IPS-18c (cell line): ENCODE results near the gene CASZ1.

Source experiments
- H3K4me3 ChIP-seq: 2 replicates; pipeline ENCODE4 v1.7.0; 2013; ENCODE audit warnings: low read depth, mild to moderate bottlenecking, low read length, moderate library complexity; ENCODE audit not compliant: insufficient read depth
- H3K9me3 ChIP-seq: one replicate; pipeline ENCODE4 v1.6.1; 2013; ENCODE audit warnings: mild to moderate bottlenecking, low read length, moderate library complexity; ENCODE audit not compliant: control insufficient read depth, insufficient read depth

Gene CASZ1

GRCh38 chr1:10681296-10682107, 114.9 kb downstream of the CASZ1 start:
- Histone ChIP-seq H3K4me3 (no peak overlapping the region), H3K9me3 (no peaks in the 10 kb centered on the region)

DNA sequence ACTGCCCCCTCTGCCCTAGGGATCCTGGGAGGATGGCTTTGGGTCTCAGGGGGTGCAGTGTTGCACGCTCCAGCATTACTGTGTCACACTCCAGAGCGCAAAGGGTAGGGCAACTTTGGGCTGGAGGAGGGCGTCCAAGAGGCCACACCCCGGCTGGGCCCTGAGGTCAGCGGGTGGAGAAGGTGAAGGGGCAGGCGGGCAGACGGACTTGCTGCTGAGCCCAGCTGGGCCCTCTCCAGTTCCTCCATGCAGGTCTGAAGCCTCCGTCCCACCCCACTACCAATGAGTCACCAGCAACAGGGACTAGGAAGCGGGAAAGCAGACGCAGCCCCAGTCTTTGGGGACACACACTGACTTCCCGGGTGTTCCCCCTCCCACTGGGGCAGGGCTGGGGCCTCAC, 116.0 kb downstream of the CASZ1 start:
- no peak overlapping the region for H3K4me3 ChIP-seq

GRCh38 chr1:10679496-10680220, 116.8 kb downstream of the CASZ1 start:
- H3K9me3 ChIP-seq = no peaks in the 10 kb centered on the region
- H3K4me3 ChIP-seq = no peak overlapping the region

More for the DNA sequence above, 116.0 kb downstream of the CASZ1 start:
- H3K9me3 ChIP-seq = no peaks in the 10 kb centered on the region

- Histone ChIP-seq H3K9me3 (no peaks in the 10 kb centered on the region), H3K4me3 (no peak overlapping the region)
These were observed 117.6 kb downstream of the CASZ1 start for GRCh38 chr1:10678852-10679251.

DNA sequence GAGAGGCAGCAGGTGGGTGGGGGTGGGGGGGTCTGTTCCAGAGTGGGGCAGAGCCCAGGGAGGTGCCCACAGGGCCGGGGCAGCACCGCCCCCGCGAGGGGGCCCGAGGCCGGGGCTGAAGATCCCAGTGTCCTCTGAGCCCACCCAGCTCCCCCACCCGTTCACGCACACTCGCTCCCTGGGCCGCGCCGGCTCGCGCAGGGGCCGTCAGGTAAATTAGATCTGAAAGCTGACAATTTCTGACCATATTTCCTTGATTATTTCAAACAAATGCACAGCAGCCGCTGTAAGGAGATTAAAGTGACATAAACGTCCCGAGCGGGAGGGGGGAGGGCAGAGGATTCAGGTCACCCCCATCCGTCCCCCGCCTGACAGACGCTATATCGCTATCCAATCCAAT, 118.0 kb downstream of the CASZ1 start:
- Histone ChIP-seq H3K9me3 (no peaks in the 10 kb centered on the region), H3K4me3 (no peak overlapping the region)

DNA sequence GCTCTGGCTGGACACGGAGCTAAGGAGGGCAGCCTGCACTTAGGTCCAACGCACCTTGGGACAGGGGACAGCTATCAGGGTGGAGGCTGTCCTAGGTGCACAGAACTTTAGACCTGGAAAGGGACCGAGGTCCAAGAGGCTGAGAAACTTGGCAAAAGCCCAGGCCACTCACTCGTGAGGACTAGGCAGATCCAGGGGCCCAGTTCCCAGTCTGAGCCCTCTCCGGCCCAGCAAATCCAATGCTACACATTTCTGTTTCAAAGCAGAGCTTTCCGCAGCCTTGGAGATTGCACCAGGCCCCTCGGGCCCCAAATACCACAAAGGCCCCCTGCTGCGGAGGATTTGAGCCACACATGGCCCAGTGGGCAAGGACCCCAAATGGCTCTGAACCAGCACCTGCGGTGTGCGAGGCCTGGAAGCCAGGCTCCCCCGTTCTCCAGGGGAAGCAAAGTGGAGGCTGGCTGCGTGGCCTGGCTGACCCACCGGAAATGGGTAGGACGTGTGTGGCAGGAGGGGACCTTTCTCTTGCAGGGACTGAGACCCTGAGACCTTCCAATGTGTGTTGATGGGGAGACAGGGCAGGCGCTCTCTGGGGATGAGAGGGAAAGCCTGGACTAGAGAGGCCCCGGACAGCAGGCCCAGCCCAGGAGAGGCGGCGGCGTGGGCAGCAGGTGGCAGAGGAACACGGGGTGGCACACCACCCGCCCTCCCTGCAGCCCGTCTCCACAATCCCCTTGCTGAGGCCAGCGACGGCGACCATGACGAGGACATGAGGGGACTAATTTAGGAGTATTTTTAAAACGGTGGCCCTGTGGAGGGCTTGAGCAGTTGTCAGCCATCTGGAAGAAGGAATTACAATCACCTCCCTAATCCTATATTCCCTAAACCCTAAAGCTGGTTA, 118.7 kb downstream of the CASZ1 start:
- no peak overlapping the region for H3K4me3 ChIP-seq
- no peaks in the 10 kb centered on the region for H3K9me3 ChIP-seq

GRCh38 chr1:10676963-10677362, 119.5 kb downstream of the CASZ1 start:
- H3K9me3 ChIP-seq = no peaks in the 10 kb centered on the region

GRCh38 chr1:10675813-10676212, 120.6 kb downstream of the CASZ1 start:
- Histone ChIP-seq H3K9me3 (no peaks in the 10 kb centered on the region), H3K4me3 (no peak overlapping the region)

More at GRCh38 chr1:10676963-10677362, 119.5 kb downstream of the CASZ1 start:
- no peak overlapping the region for H3K4me3 ChIP-seq

DNA sequence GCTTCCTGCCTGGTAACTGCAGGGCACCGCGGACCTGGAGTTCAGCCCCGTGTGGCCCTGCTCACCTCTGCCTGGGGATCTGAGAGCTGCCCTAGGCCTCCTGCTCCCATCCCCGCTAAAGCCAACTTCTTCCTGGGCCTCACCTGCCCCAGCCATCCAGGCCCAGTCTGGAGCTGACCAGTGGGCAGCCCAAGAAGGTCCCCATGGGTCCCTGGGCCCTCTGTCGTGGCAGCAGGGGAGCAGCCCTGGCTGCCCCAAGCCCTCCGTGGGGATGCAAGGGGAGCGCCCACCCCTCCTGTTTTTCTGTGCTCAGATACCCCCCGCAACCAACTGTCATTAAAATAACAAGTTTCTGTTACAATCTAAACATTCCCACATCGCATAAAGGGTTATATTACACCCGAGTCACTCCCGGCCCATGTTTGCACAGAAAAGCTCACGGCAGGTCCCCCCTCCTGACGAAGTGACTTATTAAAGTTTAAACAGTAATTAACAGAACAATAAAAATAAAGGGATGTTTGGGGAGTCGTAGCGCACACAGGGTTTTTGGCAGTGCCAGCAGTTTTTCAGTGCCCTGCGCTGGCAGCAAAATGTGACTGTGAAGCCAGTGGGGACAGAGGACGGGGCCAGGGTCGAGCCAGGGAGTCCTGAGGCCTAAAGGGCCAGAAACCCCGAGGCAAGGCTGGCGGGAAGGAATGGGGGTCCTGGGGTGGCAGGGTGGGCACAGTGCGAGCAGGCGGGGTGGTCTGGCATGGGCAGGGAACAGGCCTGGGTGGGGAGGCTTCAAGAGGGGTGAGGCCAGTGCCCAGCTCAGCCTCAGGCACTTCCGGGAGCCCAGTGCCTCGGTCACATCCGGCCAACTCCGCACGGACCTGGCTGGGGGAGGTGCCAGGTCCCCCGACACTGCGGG, 121.5 kb downstream of the CASZ1 start:
- Histone ChIP-seq H3K4me3 (no peak overlapping the region), H3K9me3 (no peaks in the 10 kb centered on the region)

DNA sequence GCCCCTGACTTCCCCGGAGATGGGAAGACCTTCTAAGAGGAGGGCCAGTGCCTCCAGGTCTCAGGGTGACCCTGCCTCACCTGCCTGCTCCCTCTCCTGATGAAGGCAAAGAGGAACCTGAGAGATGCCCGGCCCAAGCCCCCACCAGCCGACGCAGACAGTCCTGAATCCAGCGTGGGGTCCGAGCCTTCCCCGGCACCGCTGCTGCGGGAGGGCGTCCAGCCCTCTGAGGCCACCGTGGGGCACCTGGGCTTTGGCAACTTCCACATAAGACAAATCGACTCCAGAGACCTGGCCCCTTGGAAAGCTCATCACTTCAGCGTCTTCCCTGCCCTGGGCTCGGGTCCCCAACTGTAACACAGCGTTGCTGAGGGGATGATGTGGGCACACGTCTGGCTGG, 122.2 kb downstream of the CASZ1 start:
- H3K4me3 ChIP-seq = no peak overlapping the region
- no peaks in the 10 kb centered on the region for H3K9me3 ChIP-seq

DNA sequence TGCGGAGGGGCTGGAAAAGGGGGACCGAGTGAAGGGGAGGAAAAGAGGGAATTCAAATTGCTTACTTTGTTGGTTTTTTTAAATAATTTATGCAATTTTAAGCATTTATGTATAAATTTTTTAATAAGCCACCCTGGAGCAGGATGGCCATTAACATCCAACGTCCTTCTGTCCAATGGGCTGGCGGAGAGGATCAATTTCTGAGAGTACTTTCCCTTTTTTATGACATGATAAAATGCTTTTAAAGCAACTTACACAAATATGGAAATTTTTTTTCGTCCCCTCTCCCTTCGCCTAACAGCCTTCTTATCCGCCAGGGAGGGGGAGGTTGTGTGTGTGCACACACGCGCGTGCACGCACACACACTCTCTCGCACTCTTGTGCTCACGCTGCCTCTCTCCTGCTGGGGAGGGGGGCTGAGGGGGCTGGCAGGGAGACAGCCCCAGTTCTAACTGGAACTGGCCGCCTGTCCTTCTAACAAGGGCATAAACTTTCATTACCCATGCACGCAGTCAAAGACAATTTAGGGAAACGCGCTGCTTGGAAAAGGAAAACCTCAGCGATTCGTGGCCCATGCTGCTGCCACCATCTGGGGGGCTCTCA, 123.2 kb downstream of the CASZ1 start:
- no peaks in the 10 kb centered on the region for H3K9me3 ChIP-seq

GRCh38 chr1:10672343-10673050, 123.9 kb downstream of the CASZ1 start:
- H3K4me3 ChIP-seq = no peak overlapping the region
- no peaks in the 10 kb centered on the region for H3K9me3 ChIP-seq

More for the DNA sequence above, 123.2 kb downstream of the CASZ1 start:
- H3K4me3 ChIP-seq = no peak overlapping the region

DNA sequence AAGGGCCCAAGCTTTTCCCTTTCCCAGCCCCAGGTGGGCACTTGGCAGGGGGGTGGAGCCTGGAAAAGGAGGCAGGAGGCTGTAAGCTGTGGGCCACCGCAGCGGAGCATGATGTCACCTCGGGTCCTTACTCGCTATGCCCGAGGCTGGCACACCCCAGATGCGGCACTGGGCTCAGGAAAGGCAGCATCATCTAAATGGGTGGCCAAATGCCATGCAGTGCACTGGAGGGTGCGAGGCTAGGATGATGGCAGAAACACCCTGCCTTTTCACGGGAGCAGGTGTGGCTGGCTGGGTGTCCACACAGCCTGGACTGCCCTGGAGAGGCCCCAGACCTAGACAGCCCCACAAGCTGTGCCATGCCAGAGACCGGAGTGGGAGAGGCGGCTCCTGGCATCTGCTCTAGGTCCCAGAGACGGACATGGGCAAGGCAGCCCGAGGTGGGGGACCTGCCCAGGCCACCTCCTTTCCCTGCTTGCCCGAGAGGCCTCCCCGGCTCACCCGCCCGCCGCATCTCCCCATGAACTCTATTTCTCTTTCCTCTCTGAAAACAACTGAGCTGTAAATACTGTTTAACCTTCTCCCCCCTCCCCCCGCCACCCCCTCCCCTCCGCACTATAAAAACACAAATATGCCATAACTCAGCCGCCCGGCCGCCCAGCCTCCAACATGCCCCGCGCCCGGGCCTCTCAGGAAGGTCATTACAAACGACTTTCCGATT, 124.7 kb downstream of the CASZ1 start:
- Histone ChIP-seq H3K9me3 (no peaks in the 10 kb centered on the region), H3K4me3 (no peak overlapping the region)

DNA sequence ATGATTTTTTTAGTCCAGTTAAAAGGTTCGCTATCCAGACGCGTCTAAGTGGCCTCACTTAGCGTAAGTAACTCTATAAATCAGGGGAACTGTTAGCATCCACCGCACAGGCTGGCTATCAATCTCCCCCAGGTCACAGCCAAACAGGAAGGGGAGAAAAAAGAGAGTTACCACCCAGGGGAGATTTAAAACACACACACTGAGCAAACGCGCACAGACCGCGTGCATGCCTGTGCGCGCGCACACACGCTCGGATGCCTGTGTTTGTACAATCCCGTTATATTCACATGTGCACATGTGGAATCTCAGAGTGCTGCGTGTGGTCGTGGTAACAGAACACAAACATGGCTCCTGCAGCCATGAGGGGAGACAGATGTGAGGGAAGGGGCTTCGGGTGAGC, 125.4 kb downstream of the CASZ1 start:
- no peaks in the 10 kb centered on the region for H3K9me3 ChIP-seq
- no peak overlapping the region for H3K4me3 ChIP-seq

DNA sequence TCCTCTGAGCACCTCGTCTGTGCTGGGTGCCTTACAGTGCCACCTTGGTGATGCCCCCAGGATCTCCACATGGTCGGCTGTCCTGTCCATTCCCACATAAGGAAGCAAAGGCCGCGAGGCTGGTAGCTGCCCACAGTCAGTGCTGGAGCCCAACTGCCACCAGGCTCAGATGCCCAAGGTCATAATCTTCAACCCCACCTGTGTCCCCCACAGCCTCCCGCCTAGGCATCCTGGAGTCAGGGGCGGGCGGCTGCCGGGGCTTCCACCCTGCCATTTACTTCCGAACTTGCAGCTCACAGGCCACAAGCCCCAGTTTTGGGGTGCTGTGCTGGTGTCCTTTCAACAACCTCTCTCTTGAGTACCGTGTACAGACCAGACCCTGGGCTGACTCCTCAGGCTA, 126.3 kb downstream of the CASZ1 start:
- no peak overlapping the region for H3K4me3 ChIP-seq
- no peaks in the 10 kb centered on the region for H3K9me3 ChIP-seq
